Breast epithelium (tissue), 3 donors: Measurements from ENCODE around the gene UBAP1.

Source experiments
- POLR2A ChIP-seq: fragments of 450-650 bp; IDR thresholded peaks from one replicate; pipeline ENCODE4 v1.6.1; 2016; ENCODE audit warnings: antibody characterized with exemption, mild to moderate bottlenecking, moderate library complexity
- TF ChIP-seq, protein P1 (sequence below), 3 donors: fragments of 450-650 bp; IDR thresholded peaks; one replicate each; pipeline ENCODE4 v1.5.1; 2016 to 2017; ENCODE audit warnings: antibody characterized with exemption in 3 of 3, mild to moderate bottlenecking in 3 of 3, moderate library complexity in 3 of 3

DNA sequence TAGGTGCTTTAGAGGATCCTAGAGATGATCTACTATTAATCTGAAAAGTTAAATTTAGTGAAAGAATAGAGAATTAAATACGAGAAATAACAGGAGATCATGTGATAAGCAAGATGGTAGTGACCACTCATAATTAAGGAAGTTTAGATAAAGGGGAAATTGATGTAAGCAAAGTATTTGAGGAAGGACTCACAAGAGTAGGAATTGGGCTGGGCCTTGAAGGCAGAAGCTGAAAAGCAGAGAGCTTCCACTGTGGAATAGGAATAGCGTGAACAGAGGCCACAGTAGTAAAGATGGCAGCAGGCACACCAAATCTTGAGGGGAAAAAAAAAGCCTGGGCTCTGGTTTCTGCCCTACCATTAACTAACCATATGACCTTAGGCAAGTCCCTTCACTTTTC is 112.2 kb downstream of the UBAP1 start:
- no peak for TF ChIP-seq POLR2A
- TF ChIP-seq, protein P1, sequence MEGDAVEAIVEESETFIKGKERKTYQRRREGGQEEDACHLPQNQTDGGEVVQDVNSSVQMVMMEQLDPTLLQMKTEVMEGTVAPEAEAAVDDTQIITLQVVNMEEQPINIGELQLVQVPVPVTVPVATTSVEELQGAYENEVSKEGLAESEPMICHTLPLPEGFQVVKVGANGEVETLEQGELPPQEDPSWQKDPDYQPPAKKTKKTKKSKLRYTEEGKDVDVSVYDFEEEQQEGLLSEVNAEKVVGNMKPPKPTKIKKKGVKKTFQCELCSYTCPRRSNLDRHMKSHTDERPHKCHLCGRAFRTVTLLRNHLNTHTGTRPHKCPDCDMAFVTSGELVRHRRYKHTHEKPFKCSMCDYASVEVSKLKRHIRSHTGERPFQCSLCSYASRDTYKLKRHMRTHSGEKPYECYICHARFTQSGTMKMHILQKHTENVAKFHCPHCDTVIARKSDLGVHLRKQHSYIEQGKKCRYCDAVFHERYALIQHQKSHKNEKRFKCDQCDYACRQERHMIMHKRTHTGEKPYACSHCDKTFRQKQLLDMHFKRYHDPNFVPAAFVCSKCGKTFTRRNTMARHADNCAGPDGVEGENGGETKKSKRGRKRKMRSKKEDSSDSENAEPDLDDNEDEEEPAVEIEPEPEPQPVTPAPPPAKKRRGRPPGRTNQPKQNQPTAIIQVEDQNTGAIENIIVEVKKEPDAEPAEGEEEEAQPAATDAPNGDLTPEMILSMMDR (IDR thresholded peaks at IDR 0.05) = no peak
